Vagina (tissue), 2 donors: ENCODE data around the gene ATP6V0E2.

ENCODE experiments used
- CTCF ChIP-seq, 3 experiments: fragments of 450-650 bp in 2 of 3; fragments of 200-600 bp in 1 of 3; sonication (generic) in 1 of 3; IDR thresholded peaks; one replicate each; pipeline ENCODE4 v1.5.1; 2017 to 2019; ENCODE audit warnings: antibody characterized with exemption in 3 of 3, mild to moderate bottlenecking in 2 of 3, moderate library complexity in 2 of 3
- POLR2AphosphoS5 ChIP-seq, 2 donors: sonication (generic); formaldehyde crosslinking; IDR thresholded peaks; one replicate each; pipeline ENCODE4 v1.9.0; 2017; ENCODE audit warnings: antibody characterized with exemption in 2 of 2, mild to moderate bottlenecking in 2 of 2, low read depth in 1 of 2; ENCODE audit not compliant: insufficient read depth in 1 of 2

- TF ChIP-seq POLR2AphosphoS5 (IDR thresholded peaks at IDR 0.05; ENCODE audit: insufficient read depth in 1 of 2, low read depth in 1 of 2) (no peak), CTCF (IDR thresholded peaks at IDR 0.05) (no peak)
These were observed 13.5 kb downstream of the ATP6V0E2 start for GRCh38 chr7:149887311-149887710.
